HT-29 (cell line): ENCODE results near the gene SUCLG2. TPM values are rescaled to one million over a fixed set of nuclear protein-coding genes. Genes with fewer than 3 reads are reported as not detected.
A peak's percentile ranks its signal among the peaks of the same experiment; 100 is the strongest.

Experiments
- DNase-seq: peaks from one replicate; pipeline ENCODE4 v3.0.0-alpha.2; 2015; ENCODE audit warnings: low spot score
- total RNA-seq: library from RNA; depleted of rRNA; stranded (reverse); fragments of >200 nt; shearing (Covaris generic); gene quantifications from 2 replicates; pipeline ENCODE4 v1.2.3, GENCODE V29; 2014; rRNA removed

SUCLG2 gene
- 12.8 and 13.9 TPM in 2 replicates for total RNA-seq

- DNase-seq = peak; percentile 75
Measured at GRCh38 chr3:67654099-67654843, at the start of gene SUCLG2. Gene SUCLG2, minus strand, starts transcription at chr3:67654612. Its CDS starts 26 bp downstream, at chr3:67654586.

GRCh38 chr3:67700596-67700995 is 46.2 kb upstream of the SUCLG2 start:
- no peak for DNase-seq

- no peak for DNase-seq
Measured at GRCh38 chr3:67699882-67700281, 45.5 kb upstream of the SUCLG2 start.

GRCh38 chr3:67692621-67693020 is 38.2 kb upstream of the SUCLG2 start:
- DNase-seq = no peak

- no peak for DNase-seq
Measured at GRCh38 chr3:67691926-67692325, 37.5 kb upstream of the SUCLG2 start.

GRCh38 chr3:67691207-67691606 is 36.8 kb upstream of the SUCLG2 start:
- DNase-seq = no peak

- DNase-seq = no peak
Measured at GRCh38 chr3:67689806-67690205, 35.4 kb upstream of the SUCLG2 start.

GRCh38 chr3:67688231-67688630 is 33.8 kb upstream of the SUCLG2 start:
- DNase-seq = no peak

GRCh38 chr3:67686069-67686468 is 31.7 kb upstream of the SUCLG2 start:
- no peak for DNase-seq

- DNase-seq = no peak
Measured at GRCh38 chr3:67685499-67685898, 31.1 kb upstream of the SUCLG2 start.

- no peak for DNase-seq
Measured at GRCh38 chr3:67684211-67684610, 29.8 kb upstream of the SUCLG2 start.

GRCh38 chr3:67683522-67683921 is 29.1 kb upstream of the SUCLG2 start:
- no peak for DNase-seq

- no peak for DNase-seq
Measured at GRCh38 chr3:67678665-67679064, 24.3 kb upstream of the SUCLG2 start.

GRCh38 chr3:67674055-67674454 is 19.6 kb upstream of the SUCLG2 start:
- DNase-seq = no peak

GRCh38 chr3:67662733-67663132 is 8.3 kb upstream of the SUCLG2 start:
- no peak for DNase-seq

- DNase-seq = no peak
Measured at GRCh38 chr3:67661089-67661488, 6.7 kb upstream of the SUCLG2 start.

GRCh38 chr3:67657192-67657591 is 2.8 kb upstream of the SUCLG2 start:
- DNase-seq = no peak

GRCh38 chr3:67656614-67657013 is 2.2 kb upstream of the SUCLG2 start:
- DNase-seq = no peak

GRCh38 chr3:67655364-67656121 is 1.1 kb upstream of the SUCLG2 start:
- no peak for DNase-seq

- DNase-seq = no peak
Measured at GRCh38 chr3:67654844-67655177, 399 bp upstream of the SUCLG2 start.

GRCh38 chr3:67653425-67654098 is 850 bp downstream of the SUCLG2 start:
- no peak for DNase-seq

- no peak for DNase-seq
Measured at GRCh38 chr3:67650084-67650483, 4.3 kb downstream of the SUCLG2 start.

GRCh38 chr3:67649681-67650080 is 4.7 kb downstream of the SUCLG2 start:
- no peak for DNase-seq
